Fibroblast of lung (primary cell): Measurements from ENCODE around the gene TTC6.

Experiments used
- CTCF ChIP-seq, 2 donors: IDR thresholded peaks in 1 of 2; conservative IDR thresholded peaks in 1 of 2; 1 replicate in 1 of 2; 2 replicates in 1 of 2; pipeline ENCODE4 v1.5.1; 2011 to 2012; ENCODE audit warnings: low read length in 2 of 2, control low read depth in 1 of 2, inconsistent platforms in 1 of 2, low read depth in 1 of 2, mild to moderate bottlenecking in 1 of 2
- EZH2 ChIP-seq: IDR thresholded peaks from 2 replicates; pipeline ENCODE4 v1.5.1; 2012; ENCODE audit warnings: low read length, control low read depth, mild to moderate bottlenecking; ENCODE audit errors: missing control alignments

GRCh38 chr14:37602605-37603453, 7.4 kb downstream of the TTC6 start:
- no peak for TF ChIP-seq CTCF (conservative IDR thresholded peaks at IDR 0.05 in 1 of 2, IDR thresholded peaks at IDR 0.05 in 1 of 2; ENCODE audit: low read depth in 1 of 2, low read length in 2 of 2)
- TF ChIP-seq EZH2, result no peak
